Activated CD8-positive, alpha-beta memory T cell treated with anti-CD3 and anti-CD28 coated beads for 24 hours (primary cell): ENCODE results near the gene ESPL1.
A peak's percentile ranks its signal among the peaks of the same experiment; 100 is the strongest.

Source experiments
- DNase-seq: peaks from one replicate; pipeline ENCODE4 v3.0.0-alpha.2; 2020

The ESPL1 gene

GRCh38 chr12:53267999-53268629, at the start of gene ESPL1:
Gene ESPL1 (plus strand): TSS chr12:53268299. CDS start chr12:53268767, 468 bp downstream.
- peak; percentile 93 for DNase-seq

DNA sequence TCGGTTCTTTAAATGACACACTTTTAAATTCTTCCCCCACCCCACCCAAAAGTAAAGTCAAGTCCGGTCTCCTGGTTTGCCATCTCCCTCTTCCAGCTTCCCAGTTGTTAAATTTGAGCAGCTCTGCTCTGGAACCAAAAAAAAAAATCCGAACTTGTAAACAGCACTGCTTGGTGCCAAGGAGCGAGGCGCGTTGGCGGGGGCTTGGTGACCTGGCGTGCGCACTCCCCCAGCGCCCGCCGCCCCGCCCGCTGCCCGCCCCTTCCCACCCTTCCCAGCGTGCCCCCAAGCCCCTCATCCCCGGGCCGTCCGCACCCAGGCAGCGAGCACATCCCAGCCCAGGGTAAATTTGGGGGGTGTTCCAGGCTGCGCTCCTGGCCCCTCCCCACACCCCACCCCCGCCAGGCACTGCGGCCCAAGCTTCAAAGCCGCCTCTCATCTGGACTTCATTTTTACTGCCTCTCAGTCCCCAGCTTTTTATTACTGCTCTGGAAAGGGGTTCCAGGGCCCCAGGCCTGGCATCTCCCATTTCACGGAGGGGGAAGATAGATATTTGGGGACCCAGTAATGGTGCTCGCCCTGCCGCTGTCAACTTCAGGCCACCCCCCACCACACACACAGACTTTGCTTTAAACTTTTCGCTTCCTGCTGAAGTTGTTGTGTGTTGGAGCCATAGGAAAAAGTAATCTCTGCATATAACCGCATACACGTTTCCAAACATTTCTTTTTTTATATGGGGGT, 49.4 kb upstream of the ESPL1 start:
- DNase-seq, result no peak

DNA sequence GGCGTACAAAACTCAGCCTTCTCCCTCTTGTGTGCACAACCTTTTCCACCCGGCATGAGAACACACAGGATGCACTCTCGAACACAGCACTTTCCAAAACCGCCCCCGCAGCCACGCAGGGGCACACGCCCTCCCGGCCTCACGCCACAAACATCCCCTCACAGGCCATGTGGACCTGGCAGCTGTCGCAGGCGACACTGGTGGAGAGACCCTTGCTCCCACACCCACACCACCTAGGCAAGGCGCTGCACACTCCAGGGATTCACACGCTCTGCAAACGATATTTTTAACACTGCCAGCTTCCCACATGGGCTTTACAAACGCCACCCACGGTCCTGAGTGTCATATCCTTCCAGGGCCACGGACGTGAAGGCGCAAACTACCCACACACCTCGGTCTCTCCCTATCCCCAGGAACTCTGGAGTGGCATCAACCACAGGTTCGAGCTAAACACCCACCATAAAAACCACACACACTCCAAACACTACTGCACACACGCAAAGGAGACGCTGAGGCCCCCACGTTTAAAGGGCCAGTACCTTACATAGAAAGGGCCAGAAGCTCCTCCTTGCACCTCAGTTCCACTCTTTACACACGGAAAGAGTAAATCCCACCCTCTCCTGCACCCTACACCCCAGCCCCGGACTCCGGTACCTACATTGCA, 48.7 kb upstream of the ESPL1 start:
- no peak for DNase-seq

DNA sequence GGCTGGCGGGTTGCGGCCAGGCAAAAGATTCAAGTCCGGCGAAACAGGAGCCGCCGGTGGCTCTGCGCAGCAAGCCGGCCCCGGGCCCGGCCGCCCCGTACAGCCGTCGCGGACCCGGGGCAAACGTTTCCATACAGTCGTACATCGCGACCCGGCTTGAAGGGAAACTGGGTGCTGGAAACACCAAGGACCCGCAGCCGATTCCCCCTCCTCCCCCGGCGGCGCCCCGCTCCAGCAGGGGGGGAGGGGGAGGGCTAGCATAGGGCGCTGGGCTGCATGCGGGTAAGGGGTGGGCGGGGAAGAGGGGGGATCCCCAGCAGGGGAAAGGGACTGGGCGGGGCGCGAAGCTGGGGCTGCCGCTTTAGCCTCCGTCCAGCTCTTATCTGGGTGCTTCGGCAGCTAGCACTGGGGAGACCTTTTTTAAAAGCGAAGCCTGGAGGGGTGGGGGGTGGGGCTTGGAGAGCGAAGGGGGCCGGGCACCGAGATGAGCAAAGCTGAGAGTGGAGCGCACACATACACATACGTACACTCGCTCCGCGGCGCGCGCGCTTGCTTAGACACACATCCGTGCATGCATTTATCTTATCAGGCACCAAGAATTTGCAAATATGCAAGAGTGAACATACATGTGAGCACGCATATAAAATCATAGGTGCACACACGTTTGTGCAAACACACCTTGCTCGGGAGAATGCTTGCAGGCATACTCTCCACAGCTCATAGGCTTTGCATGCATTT, 48.0 kb upstream of the ESPL1 start:
- DNase-seq, result peak; percentile 92

GRCh38 chr12:53220694-53221202, 47.4 kb upstream of the ESPL1 start:
- DNase-seq, result peak; percentile 91

DNA sequence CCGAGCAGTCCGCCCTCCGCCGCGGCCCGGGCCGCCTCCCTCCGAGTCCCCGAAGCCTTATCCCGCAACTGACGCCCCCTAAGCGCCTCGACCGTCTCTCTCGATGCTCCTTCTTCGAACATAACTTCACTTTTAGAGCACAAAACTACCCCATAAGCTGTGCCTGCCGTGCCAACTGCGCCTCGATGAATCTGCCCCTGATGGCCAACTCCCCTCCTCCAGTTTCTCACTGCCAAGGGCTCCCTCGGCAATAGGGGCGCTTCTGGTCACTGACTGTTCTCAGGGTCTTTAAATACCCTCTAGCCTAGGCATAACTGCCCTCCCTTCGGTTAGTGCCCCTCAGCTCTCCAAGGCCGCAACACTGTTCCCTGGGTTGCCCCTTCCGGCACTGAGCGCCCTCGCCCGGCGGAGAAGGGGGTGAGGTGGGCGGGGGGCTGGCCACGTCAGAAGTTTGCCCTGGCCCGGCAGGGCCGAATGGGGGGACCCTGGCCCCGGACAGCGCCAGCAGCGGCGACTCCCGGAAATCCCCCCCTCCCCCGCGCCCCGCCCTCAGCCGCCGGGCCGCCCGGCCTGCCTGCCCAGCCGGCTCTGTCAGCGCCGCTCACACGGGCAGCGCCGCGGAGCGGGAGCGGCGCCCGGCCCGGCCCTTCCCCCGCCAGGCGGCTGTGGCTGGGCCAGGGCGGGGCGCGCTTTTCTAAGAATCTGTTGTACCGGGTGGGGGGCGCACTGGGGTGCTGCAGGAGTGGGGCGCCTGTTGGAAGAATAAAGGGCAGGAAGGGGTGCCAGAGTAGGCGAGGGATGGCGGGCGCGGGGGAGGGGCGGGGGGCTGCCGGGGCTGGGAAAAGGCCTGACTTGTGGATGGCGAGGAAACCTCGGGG, 46.7 kb upstream of the ESPL1 start:
- DNase-seq, result no peak

DNA sequence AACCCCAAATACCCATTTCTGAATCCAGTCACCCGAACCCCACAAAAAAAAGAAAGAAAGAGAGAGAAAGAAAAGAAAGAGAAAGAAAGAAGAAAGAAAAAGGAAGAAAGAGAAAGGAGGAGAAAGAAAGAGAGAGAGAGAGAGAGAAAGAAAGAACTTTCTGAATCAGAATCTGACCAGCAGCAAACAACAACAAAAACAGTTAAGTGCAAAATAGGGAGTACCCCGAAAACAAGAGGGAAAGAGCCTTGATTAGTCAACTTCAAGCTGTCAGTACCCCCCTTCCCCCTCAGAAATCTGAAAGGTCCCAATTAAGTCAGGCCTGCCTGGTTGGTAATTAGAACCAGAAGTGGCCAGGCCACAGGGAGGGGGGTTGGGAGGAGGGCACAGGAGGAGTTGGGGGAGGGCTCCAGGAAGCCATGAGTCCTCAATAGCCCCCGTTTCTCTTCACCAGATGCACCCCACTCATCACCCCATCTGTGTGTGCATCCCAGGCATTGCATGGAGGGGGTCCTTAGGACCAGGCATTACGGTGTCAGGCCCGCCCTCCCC, 45.9 kb upstream of the ESPL1 start:
- no peak for DNase-seq

DNA sequence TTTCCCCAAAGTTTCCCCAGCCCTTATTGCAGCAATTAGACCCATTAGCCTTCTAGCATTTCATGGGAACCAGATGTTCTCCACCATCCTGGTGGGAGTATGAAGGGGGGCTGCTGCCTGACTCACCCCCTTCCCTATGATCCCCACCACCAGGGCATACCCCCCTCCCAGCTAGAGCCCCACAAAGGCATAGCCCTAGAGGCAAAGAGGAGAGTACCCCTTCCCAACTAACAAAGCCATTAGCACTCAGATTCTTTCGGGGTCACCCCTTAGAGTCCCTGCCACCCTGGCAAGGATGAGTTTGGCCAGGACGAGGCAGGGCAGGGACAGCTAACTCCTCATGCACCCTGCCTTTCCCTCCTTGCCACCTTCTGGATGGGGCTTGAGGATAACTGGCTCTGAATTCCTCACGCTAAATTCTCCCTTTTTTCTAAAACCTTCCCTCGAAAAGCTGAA, 45.3 kb upstream of the ESPL1 start:
- no peak for DNase-seq

DNA sequence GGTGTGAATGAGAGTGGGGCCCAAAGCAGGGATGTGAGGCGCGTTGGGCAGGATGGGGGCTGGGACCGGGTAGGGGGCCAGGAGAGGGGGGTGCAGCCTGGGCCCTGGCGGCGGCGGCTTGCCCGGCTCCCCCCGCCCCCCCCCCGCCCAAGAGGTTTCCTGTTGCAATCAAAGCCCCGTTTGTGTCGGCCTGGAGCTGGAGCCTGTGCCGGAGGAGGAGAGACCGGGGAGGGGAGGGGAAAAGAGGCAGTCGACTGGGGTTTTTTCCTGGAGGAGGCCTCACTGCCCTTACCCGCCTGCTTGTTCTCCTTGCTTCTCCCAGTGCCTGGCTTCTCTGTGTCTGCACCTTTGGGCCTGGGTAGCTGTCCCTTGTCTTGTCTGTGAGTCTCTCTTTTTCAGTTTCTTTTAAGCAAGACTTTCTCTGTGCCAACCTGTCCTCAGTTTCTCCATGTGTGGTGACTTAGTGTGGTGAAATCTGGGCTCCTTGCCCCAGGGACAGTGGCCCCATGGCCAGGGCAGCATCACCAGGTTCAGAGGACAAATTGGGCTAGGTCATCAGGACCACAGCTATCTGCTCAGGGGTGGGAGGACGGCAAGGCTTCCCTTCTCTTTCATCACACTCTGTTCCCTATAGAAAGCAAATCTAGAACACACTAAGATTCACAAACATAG, 44.6 kb upstream of the ESPL1 start:
- DNase-seq, result peak; percentile 72

DNA sequence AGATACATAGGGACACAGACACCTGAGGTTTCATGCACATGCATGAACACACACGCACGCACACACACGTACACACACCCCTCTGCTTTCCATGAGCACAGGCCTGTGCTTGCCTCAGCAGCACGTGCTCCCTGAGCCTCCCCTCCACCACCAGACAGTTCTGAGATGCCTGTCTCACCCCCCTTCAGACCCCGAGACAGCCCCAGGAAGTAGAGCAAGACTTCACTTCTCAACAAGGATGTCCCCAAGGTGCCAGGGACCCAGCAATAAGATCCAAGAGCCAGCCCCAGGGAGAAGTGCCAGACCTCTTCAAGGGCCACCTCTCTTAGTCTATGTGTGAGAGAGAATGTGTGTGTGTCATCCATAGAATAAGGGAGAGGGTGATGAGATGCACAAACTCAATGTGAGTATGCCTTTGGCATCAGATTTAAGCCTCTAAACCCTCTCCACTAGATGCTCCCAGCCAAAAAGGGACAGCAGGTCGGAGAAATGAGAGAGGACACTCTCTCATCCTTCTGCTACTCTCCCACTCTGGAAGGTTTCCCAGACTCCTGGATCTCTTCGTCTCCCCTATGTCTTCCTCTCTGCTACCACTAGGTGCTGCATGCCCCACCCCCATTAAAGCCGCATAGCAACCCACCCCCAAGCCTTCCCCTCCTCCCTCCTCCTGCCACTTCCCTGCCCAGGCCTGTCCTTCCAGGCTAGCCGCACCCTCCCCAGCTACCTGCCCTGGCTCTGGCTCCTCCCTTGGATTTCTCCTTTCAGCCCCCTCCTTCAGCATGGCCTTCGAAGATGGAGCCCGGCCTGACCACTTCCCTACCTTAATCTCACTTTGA, 43.8 kb upstream of the ESPL1 start:
- DNase-seq, result peak; percentile 72

DNA sequence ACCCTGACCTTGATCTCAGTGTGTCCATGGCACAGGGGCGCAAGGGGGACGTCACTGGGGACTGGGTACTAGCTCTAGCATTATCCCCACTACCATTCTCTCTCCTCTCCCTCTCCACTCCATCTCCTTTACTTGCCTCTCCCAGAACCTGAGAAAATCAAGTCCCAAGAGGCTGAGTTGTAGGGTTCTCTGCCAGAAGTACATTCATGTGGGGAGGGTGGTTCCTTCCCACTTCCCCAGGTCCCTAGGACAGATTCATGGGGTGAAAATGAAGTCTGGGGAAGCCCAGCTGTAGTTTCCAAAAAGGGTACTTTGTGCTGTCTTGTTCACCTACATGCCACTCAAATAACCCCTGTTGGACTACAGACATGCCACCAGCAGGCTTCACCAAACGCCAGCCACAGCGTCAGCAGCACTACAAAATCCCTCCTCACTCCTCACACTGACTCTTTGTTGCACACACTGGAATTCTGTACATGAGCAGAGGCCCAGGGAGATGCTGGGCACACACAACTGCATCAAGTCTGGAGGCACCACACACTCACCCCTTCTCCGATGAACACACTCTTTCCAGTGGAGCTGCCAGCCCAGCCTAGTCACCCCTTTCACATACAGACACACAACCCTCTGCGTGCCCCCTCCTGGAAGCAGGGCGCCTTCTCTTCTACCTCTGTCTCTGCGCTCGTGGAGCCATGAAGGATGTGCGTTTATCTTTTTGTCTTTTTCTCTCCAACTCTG, 43.0 kb upstream of the ESPL1 start:
- no peak for DNase-seq

- no peak for DNase-seq
Measured at GRCh38 chr12:53225635-53226424, 42.3 kb upstream of the ESPL1 start.

GRCh38 chr12:53226815-53227214, 41.3 kb upstream of the ESPL1 start:
- DNase-seq, result no peak

GRCh38 chr12:53227341-53227740, 40.8 kb upstream of the ESPL1 start:
- no peak for DNase-seq

DNA sequence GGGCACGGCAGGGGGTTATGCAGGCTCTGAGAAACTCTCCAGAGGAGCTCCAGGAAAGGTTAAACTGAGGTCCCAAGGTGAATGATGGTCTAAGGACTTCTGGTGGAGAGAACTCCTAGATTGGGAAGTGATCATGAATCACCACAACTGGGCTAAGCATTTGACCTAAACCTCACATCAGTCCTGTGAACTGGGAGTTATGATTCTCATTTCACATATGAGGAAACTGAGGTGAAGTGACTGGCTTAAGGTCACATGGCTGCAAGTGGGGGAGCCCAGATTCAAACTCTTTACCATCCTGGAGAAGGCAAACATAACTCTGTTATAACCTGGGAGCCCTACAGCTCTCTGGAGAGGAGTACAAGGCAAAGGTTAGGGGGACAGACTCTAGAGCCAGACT, 40.3 kb upstream of the ESPL1 start:
- no peak for DNase-seq

DNA sequence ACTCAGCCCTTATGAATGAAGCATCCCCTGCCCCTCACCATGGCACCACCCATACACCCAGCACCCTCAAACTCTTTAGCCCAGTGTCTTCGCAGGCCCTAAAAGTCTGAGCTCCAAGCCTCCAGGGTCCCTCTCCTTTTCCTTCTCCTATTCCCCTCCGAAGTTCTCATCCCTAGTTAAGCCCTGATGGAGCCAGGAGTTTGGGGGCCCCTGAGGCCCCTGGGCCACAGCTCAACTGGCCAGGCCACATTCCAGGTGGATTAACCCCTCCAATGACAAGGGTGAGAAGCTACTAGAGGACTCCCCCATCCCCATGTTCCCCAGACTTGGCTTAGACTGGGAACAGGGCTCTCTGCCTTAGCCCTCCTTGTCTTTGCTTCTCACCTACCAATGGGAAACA, 38.6 kb upstream of the ESPL1 start:
- no peak for DNase-seq

DNA sequence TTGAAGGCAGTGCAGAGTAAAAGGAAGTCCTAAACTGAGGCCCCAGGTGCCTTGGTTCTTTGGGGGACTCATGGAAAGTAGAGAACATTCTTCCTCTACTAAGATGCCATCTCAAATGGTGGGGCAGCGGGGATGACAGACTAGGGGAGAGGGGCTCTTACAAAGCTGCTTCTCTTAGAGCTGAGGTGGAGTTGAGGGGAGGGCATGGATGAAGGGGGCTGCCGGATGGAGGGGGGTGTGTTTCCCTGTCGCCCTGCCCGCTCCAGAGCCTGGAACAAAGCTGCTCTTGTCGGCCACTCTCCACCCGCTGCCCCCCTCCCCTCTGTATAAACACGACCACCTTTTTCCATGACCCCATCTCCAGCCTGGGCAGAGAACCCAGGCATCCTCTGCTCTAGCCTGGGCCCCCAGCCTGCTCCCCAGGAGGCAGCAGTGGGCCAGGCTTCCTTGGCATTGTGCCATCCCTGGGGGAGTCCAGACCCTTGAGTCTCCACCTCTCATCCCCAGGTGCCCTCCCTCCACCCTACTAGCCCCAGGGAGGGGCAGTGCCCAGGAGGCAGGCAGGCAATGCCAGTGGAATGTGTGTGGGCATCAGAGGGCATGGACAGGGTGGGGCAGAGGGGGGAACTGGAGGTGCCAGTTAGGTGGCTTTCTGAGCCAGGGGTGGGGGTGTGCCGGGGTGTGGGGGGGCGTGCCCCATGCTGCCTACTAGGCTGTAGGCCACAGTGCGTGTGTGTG, 37.8 kb upstream of the ESPL1 start:
- no peak for DNase-seq

DNA sequence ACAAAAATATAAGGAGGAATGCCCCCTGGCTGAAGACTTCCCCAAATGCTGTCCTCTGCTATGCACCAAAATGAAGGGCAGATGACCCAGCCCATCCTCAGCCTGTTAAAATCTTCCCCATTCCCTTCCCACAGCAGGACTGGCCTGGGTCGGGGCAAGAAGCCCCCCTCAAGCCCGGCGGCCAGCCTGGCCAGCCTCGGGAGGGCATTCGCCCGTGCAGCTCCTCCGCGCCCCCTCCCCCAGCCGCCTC, 36.5 kb upstream of the ESPL1 start:
- DNase-seq, result no peak
